Measurements from ENCODE around the gene MYMK.

MYMK gene

DNA sequence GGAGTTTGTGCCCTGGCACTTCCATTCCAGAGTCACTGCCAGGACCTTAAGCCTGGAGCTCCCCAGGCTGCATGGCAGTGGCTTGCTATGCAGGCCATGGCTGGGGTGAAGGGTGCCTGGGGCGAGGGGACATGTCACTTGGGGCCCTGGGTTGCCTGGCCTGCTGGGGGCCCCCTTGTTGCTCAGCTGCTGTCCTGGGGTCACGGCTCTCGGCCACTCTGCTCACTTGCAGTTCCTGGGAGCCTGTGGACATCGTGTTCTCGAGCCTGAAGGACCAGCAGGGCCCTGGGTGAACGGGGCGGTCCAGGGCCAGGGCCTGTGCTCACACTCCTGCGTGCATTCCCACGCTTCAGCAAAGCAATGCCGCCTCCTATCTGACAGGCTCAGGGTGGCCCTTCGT is 31.3 kb downstream of the MYMK start:
- H3K9me3 ChIP-seq (replicated peaks; ENCODE audit: low read length), result no peaks in the 10 kb centered on the region
- no peaks in the 10 kb centered on the region for H3K36me3 ChIP-seq (ENCODE audit: insufficient read depth, low read length)
- peaks cover 13% of the 10 kb centered on the region for H3K27me3 ChIP-seq (ENCODE audit: control insufficient read depth, insufficient read depth, low read length)
- H3K9ac ChIP-seq (ENCODE audit: low read depth, low read length), result no peak overlapping the region
- peaks cover 14% of the 10 kb centered on the region for H3K4me1 ChIP-seq (ENCODE audit: control insufficient read depth, insufficient read depth, low read length)
- H3K4me3 ChIP-seq (ENCODE audit: low read length), result no peak overlapping the region
- H3K4me2 ChIP-seq (ENCODE audit: low read length), result no peak overlapping the region

DNA sequence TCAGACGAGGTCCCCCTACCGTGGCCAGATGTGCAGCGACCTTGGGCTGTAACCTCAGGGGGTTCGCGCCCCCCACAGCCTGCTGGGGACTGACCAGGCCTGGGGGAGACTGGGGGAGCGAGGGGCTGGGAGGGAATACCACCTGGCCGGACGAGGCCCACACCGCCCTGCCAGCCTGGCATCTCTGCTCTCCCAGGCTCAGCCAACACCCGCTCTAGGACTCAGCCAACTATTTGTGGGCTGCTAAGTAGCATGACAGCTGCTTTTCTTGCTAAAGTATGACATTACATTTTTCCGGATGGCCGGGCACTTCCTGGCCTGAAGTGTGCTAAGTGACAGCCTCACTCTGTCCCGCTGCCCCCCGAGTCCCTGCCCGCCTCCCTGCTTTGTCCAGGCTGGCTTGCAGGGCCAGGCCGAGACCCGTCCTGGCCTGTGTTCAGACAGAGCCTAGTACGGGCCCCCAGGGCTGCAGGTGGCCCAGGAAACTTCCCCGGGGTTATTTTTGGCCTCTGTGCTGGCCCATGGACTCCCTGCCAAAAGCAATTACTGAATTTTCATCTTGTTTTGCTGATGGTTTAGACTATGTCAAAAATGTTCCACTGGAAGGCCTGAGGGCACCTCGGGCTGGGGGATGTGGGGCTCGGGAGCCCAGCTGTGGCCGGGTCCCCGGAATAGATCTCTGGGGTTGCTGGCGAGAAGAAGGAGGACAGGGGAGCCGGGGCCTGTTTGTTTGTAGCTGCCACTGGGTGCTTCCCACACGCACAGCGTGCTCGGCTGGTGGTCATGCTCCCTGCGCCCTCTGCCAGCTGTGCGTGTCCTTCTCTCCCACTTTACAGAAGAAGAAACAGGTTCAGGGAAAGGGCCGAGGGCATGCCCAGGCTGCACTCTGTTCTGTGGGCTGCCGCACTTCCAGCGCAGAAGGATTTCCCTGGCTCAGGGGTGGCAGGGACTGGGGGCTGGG is 32.4 kb downstream of the MYMK start:
- H3K36me3 ChIP-seq (ENCODE audit: insufficient read depth, low read length), result no peaks in the 10 kb centered on the region

DNA sequence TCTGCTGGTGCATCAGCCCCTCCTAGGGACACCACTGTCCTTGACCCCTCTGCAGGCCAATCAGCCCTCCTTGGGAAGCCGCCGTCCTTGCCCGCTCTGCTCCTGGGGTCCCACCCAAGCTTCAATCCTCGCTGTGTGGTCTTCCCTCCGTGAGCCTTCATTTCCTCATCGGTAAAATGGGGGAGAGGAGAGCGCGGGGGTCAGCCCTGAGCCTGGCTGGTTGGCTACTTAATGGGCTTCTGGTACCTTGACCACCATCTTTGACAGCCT is 33.2 kb downstream of the MYMK start:
- H3K4me3 ChIP-seq (ENCODE audit: low read length), result no peak overlapping the region
- H3K36me3 ChIP-seq (ENCODE audit: insufficient read depth, low read length), result no peaks in the 10 kb centered on the region
- no peak overlapping the region for H3K9ac ChIP-seq (ENCODE audit: low read depth, low read length)
- H3K4me1 ChIP-seq (ENCODE audit: control insufficient read depth, insufficient read depth, low read length), result peaks cover 14% of the 10 kb centered on the region
- H3K27me3 ChIP-seq (ENCODE audit: control insufficient read depth, insufficient read depth, low read length), result peaks cover 2% of the 10 kb centered on the region
- H3K9me3 ChIP-seq (replicated peaks; ENCODE audit: low read length), result no peaks in the 10 kb centered on the region
- H3K4me2 ChIP-seq (ENCODE audit: low read length), result no peak overlapping the region

More for the DNA sequence above, 32.4 kb downstream of the MYMK start:
- peak overlapping the region; percentile 22 for H3K4me2 ChIP-seq (ENCODE audit: low read length)
- peaks cover 8% of the 10 kb centered on the region for H3K27me3 ChIP-seq (ENCODE audit: control insufficient read depth, insufficient read depth, low read length)
- H3K4me1 ChIP-seq (ENCODE audit: control insufficient read depth, insufficient read depth, low read length), result peaks cover 14% of the 10 kb centered on the region
- no peak overlapping the region for H3K4me3 ChIP-seq (ENCODE audit: low read length)
- peak overlapping the region; percentile 55 for H3K9ac ChIP-seq (ENCODE audit: low read depth, low read length)
- H3K9me3 ChIP-seq (replicated peaks; ENCODE audit: low read length), result no peaks in the 10 kb centered on the region

DNA sequence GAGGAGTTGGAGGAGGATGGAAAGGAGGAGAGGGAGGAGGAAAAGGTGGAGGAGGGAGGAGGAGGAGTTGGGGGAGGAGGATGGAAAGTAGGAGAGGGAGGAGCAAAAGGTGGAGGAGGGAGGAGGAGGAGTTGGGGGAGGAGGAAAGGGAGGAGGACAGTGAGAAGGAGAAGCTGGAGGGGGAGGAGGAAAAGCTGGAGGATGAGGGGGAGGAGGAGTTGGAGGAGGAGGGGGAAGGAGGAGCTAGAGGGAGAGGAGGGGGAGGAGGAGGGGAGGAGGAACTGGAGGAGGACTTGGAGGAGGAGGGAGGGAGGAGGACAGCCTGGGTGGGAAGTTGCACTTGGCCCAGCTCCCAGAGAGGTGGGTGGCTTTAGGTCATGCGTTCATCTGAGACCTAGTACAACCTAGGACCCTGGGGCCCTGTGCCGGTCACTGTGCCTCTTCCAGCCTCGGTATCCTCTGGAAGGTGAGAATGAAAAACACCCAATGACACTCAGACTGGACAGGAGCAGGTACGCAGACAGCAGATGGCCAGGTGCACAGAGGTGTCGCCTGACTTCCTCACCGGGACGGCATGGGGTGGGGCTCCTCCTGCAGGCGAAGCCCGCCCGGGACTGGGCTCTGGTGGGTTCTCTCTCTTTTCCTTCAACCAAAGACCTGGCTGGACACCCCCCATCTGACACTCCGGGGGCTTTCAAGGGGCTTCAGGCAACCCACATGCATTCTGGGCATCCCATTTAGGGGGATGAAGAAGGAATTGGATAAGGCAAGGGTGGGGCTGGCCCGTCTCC is 33.7 kb downstream of the MYMK start:
- Histone ChIP-seq H3K9ac (ENCODE audit: low read depth, low read length) (no peak overlapping the region), H3K9me3 (replicated peaks; ENCODE audit: low read length) (no peaks in the 10 kb centered on the region), H3K4me1 (ENCODE audit: control insufficient read depth, insufficient read depth, low read length) (peaks cover 14% of the 10 kb centered on the region), H3K4me2 (ENCODE audit: low read length) (no peak overlapping the region), H3K27me3 (ENCODE audit: control insufficient read depth, insufficient read depth, low read length) (peaks cover 2% of the 10 kb centered on the region), H3K36me3 (ENCODE audit: insufficient read depth, low read length) (no peaks in the 10 kb centered on the region), H3K4me3 (ENCODE audit: low read length) (no peak overlapping the region)

DNA sequence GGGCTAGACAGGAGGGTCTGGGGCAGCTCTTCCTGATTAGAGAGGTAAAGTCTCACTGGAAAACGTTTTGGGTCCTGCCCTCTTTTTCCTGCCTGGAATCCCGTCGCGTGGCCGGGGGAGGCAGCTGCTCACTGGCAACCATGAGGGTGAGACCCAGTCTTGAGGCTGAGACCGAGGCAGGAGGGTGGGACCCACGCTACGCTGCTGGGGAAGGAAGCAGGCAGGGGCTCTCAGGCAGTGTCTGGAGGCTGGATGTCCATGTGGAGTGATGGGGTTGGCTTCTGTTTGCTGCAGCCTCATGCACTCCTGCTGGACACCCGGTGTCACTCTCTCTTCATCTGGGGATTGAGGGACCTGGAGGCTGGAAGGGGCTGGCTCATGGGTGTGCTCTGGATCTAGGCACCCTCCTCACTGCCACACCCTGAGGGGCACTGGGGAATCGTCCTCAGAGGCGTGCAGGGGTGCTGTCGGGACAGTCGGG is 34.5 kb downstream of the MYMK start:
- Histone ChIP-seq H3K4me2 (ENCODE audit: low read length) (no peak overlapping the region), H3K4me1 (ENCODE audit: control insufficient read depth, insufficient read depth, low read length) (peaks cover 14% of the 10 kb centered on the region), H3K4me3 (ENCODE audit: low read length) (no peak overlapping the region), H3K9ac (ENCODE audit: low read depth, low read length) (no peak overlapping the region), H3K36me3 (ENCODE audit: insufficient read depth, low read length) (no peaks in the 10 kb centered on the region), H3K27me3 (ENCODE audit: control insufficient read depth, insufficient read depth, low read length) (peaks cover 2% of the 10 kb centered on the region), H3K9me3 (replicated peaks; ENCODE audit: low read length) (no peaks in the 10 kb centered on the region)

DNA sequence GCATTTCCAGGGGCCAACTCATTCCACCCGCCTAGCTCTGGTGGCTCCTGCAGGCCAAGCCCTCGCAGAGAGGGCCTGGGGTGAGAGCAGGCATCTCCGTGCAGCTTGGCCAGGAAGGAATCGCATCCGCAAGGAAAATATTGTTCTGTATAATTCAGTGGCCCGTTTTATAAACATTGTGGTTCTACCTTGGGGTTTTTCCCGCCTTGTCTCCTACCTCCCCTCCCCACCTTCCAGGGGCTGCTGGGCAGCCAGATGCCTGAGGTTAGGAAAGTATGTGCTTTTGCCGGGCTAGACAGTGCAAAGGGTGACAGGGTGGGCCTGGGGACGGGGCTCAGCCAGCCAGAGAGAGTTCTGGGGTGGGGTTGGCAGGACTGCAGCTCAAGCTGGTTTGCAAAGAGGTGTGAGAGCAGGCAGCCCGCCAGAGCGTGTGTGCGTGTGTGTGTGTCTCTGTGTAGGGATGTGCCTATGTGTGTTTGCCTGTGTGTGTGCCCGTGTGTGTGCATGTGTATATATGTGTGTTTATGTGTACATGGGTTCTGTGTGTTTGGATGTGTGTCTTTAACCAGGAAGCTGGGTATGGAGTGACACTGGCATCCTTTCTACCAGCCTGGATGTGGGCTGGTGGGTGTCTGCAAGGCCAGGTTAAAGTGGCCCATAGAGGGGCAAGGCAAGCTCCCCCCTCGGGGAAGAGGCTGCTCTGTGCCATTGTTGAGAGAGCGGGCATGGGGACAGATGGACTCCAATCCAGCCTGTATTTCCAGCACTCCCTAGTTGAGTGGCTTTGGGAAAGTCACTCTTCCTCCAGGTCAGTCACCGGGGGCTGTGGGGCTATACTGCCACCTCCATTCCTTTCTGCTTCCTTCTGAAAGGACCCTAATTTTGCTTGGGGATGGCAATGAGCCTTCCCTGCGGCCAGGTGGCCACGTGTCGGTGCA is 35.2 kb downstream of the MYMK start:
- H3K4me3 ChIP-seq (ENCODE audit: low read length), result no peak overlapping the region
- H3K9ac ChIP-seq (ENCODE audit: low read depth, low read length), result no peak overlapping the region
- no peaks in the 10 kb centered on the region for H3K36me3 ChIP-seq (ENCODE audit: insufficient read depth, low read length)
- peaks cover 14% of the 10 kb centered on the region for H3K4me1 ChIP-seq (ENCODE audit: control insufficient read depth, insufficient read depth, low read length)
- H3K9me3 ChIP-seq (replicated peaks; ENCODE audit: low read length), result no peaks in the 10 kb centered on the region
- H3K4me2 ChIP-seq (ENCODE audit: low read length), result no peak overlapping the region
- peaks cover 2% of the 10 kb centered on the region for H3K27me3 ChIP-seq (ENCODE audit: control insufficient read depth, insufficient read depth, low read length)

DNA sequence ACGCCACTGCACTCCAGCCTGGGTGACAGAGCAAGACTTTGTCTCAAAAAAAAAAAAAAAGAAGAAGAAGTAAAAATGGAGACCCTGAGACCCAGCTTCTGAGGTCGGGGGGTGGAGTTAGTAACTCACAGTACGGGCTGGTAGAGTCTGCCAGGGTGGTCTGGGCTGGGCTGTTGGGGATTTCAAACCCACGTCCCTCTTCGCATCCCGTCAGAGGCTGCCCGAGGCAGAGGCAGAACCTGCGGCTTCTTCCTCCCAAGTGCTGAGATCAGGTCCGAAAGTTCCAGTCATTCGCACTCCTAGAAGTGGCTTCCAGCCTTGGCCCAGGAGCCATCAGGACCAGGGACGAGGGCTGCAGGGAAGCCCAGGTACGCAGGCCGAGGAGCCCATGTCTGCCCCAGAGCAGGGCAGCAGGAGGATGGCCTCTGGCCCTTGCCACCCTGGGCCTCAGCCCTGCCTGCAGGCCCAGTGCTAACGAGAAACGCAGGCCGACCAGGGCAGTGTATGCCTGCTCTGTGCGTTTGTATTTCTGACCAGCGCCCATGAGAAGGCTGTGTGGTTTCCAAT is 36.0 kb downstream of the MYMK start:
- Histone ChIP-seq H3K9ac (ENCODE audit: low read depth, low read length) (no peak overlapping the region), H3K36me3 (ENCODE audit: insufficient read depth, low read length) (no peaks in the 10 kb centered on the region), H3K4me1 (ENCODE audit: control insufficient read depth, insufficient read depth, low read length) (peaks cover 14% of the 10 kb centered on the region), H3K9me3 (replicated peaks; ENCODE audit: low read length) (no peaks in the 10 kb centered on the region), H3K27me3 (ENCODE audit: control insufficient read depth, insufficient read depth, low read length) (peaks cover 4% of the 10 kb centered on the region), H3K4me3 (ENCODE audit: low read length) (no peak overlapping the region), H3K4me2 (ENCODE audit: low read length) (no peak overlapping the region)

DNA sequence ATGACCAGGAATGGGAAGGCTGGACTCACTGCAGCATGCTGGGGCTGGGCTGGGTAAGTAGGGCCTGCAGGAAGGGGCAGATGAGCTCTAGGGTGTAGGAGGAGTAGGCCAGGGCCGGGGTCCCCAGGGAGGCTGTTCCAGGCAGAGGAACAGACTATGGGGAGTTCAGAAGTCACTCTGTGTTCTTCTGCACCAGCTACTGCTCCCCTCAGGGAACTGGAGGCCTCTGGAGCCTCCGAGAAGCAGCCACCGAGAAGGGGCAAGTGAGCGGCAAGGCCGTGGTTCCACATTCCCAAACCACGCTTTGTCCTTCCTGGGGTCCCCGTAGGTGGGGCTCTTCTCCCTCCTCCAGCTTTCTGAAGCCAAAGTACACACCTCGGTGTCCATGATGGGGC is 37.4 kb downstream of the MYMK start:
- Histone ChIP-seq H3K4me1 (ENCODE audit: control insufficient read depth, insufficient read depth, low read length) (peaks cover 8% of the 10 kb centered on the region), H3K9ac (ENCODE audit: low read depth, low read length) (no peak overlapping the region), H3K4me2 (ENCODE audit: low read length) (no peak overlapping the region), H3K27me3 (ENCODE audit: control insufficient read depth, insufficient read depth, low read length) (peaks cover 14% of the 10 kb centered on the region), H3K9me3 (replicated peaks; ENCODE audit: low read length) (no peaks in the 10 kb centered on the region), H3K36me3 (ENCODE audit: insufficient read depth, low read length) (no peaks in the 10 kb centered on the region), H3K4me3 (ENCODE audit: low read length) (no peak overlapping the region)

DNA sequence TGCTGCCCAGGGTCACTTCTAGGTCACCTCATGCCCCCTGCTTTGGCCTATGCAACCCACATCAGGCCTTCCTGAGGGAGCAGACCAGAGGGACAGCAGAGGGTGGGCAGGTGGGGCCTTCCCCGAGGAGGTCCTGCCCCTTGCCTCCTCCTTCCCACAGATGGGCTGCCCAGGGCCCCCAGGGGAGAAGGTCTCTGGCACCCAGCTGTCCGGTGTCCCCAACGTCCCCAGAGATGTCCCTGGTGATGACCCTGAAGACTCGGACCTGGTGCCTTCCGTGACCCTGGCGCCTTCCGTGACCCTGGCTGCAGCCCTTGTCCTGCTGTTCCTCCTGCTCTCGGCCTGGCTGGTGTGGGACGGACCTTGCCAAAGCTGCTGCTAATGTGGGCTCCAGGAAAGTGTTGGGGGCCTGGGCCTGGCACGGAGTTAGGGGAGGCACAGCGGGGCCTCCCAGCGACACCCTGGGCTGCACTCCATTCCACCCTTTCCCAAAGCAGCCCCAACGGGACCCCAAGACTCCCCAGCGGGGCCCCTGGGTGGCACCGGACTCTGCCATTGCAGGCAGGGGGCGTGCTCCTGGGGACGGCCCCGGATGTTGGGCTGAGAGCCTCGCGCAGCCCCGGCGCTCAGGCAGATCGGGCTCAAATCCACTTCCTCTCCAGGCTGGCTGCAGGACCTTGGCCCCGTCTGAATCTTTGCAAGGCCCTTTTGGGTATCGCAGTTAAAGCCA is 39.1 kb downstream of the MYMK start:
- H3K4me2 ChIP-seq (ENCODE audit: low read length), result no peak overlapping the region
- H3K36me3 ChIP-seq (ENCODE audit: insufficient read depth, low read length), result no peaks in the 10 kb centered on the region
- no peaks in the 10 kb centered on the region for H3K4me1 ChIP-seq (ENCODE audit: control insufficient read depth, insufficient read depth, low read length)
- no peaks in the 10 kb centered on the region for H3K9me3 ChIP-seq (replicated peaks; ENCODE audit: low read length)
- no peak overlapping the region for H3K4me3 ChIP-seq (ENCODE audit: low read length)
- peaks cover 14% of the 10 kb centered on the region for H3K27me3 ChIP-seq (ENCODE audit: control insufficient read depth, insufficient read depth, low read length)
- H3K9ac ChIP-seq (ENCODE audit: low read depth, low read length), result no peak overlapping the region

DNA sequence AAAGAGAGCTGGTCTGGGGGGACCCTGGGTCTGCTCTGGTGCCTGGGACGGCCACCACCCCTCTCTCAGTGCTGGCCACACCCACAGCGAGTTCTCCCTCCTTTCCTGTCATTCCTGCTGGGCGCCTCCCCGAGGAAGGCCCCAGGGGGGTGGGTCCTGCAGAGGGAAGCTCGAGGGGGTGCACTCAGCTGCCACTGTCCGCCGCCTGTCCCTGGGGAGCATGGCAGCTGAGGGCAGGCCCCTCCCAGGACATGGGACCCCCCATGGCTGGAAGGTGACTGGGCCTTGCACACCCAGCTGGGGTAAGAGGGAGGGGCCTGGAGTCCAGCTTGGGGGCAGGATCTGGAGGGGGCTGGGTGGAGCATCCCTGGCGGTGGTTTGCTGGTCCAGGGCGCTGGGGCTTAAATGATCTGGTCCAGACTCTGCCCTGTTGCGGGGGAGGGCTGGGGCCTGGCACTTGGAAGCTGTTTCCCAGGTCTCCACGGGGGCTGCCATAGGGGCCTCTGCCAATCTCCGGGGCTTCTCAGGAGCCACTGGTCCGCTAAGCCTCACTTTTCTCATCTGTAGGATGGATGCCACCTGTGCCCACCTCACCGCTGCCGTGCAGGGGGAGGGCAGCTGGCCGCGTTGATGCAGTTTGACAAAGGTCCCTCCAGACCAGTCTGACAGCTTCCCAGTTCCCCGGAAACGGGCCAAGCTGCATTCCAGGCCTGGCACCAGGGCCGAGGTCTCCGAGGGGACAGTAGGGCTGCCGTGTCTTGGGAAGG is 39.9 kb downstream of the MYMK start:
- no peak overlapping the region for H3K4me2 ChIP-seq (ENCODE audit: low read length)
- peaks cover 14% of the 10 kb centered on the region for H3K27me3 ChIP-seq (ENCODE audit: control insufficient read depth, insufficient read depth, low read length)
- no peaks in the 10 kb centered on the region for H3K4me1 ChIP-seq (ENCODE audit: control insufficient read depth, insufficient read depth, low read length)
- H3K4me3 ChIP-seq (ENCODE audit: low read length), result no peak overlapping the region
- H3K9ac ChIP-seq (ENCODE audit: low read depth, low read length), result no peak overlapping the region
- no peaks in the 10 kb centered on the region for H3K36me3 ChIP-seq (ENCODE audit: insufficient read depth, low read length)
- no peaks in the 10 kb centered on the region for H3K9me3 ChIP-seq (replicated peaks; ENCODE audit: low read length)

Data from skeletal muscle satellite cell (primary cell).